Vagina (tissue), 2 donors: ENCODE results near the gene RAET1L. TPM values are rescaled to one million over a fixed set of nuclear protein-coding genes. Genes with fewer than 3 reads are reported as not detected.
"Not testable (repeated sequence)": the region's sequence is repeated elsewhere in the genome, so short reads cannot be mapped to it uniquely, and the experiment has no call there.

Experiments
- DNase-seq, 2 donors: peaks; one replicate each; pipeline ENCODE4 v3.0.0-alpha.2; 2017; ENCODE audit errors: extremely low spot score in 2 of 2
- H3K27ac ChIP-seq: fragments of 200-600 bp; sonication (generic); one replicate; pipeline ENCODE4 v1.5.1; 2019
- H3K27me3 ChIP-seq: fragments of 200-600 bp; sonication (generic); one replicate; pipeline ENCODE4 v1.5.1; 2019
- H3K36me3 ChIP-seq, 2 donors: fragments of 200-600 bp; sonication (generic); one replicate each; pipeline ENCODE4 v1.5.1; 2017 to 2019
- H3K4me1 ChIP-seq: fragments of 200-600 bp; sonication (generic); one replicate; pipeline ENCODE4 v1.5.1; 2019
- H3K4me3 ChIP-seq, 2 donors: fragments of 200-600 bp; sonication (generic); 1 replicate in 1 of 2; 2 replicates in 1 of 2; pipeline ENCODE4 v1.5.1; 2016 to 2019
- H3K9me3 ChIP-seq: fragments of 200-600 bp; sonication (generic); one replicate; pipeline ENCODE4 v1.5.1; 2019
- POLR2A ChIP-seq, 2 donors: fragments of 450-650 bp; IDR thresholded peaks; one replicate each; pipeline ENCODE4 v1.6.1; 2017; ENCODE audit warnings: antibody characterized with exemption in 2 of 2, mild to moderate bottlenecking in 2 of 2, moderate library complexity in 2 of 2
- POLR2AphosphoS5 ChIP-seq, 2 donors: sonication (generic); formaldehyde crosslinking; IDR thresholded peaks; one replicate each; pipeline ENCODE4 v1.9.0; 2017; ENCODE audit warnings: antibody characterized with exemption in 2 of 2, mild to moderate bottlenecking in 2 of 2, low read depth in 1 of 2; ENCODE audit not compliant: insufficient read depth in 1 of 2
- intact Hi-C: fragments of 100-400 bp; cut with DNase I; formaldehyde crosslinking; loops from one replicate; pipeline ENCODE4 v1.15.1; 2023
- total RNA-seq: library from RNA; depleted of rRNA; stranded (reverse); fragments of >200 nt; gene quantifications from one replicate; pipeline ENCODE4 v1.2.3, GENCODE V29; 2016
- TF ChIP-seq, protein P1 (sequence below), 3 experiments: fragments of 450-650 bp in 2 of 3; fragments of 200-600 bp in 1 of 3; sonication (generic) in 1 of 3; IDR thresholded peaks; one replicate each; pipeline ENCODE4 v1.5.1; 2017 to 2019; ENCODE audit warnings: antibody characterized with exemption in 3 of 3, mild to moderate bottlenecking in 2 of 3, moderate library complexity in 2 of 3

Gene RAET1L
- total RNA-seq, 1 donor from 2014 or later, result 8.3 TPM

DNA sequence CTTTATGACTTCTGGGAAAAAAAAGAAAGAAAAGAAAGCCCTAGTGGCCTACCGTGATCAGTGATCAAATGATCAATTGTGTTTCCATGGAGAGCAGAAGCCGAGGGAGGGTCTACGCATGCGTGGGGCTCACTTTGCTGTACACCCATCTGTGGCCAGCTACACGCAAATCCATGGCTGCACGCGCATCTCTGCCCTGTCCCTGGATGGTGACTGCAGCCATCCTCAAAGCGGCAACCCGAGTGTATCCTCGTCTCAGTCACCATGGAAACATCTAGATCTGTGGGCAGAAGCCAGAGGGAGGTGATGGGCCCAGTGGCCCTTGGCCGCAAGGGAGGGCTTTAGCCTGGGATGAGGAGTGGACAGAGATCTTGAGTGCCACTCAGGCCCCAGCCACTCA is 44.4 kb upstream of the RAET1L start:
- intact Hi-C loops, result loop anchor here (10.0 kb wide), 1 partner anchor 265 kb away; no protein-coding TSS in a partner anchor
- Histone ChIP-seq H3K4me3 (no peak overlapping the region), H3K27me3 (no peaks in the 10 kb centered on the region), H3K9me3 (no peaks in the 10 kb centered on the region), H3K27ac (no peak overlapping the region), H3K4me1 (peaks cover 9% of the 10 kb centered on the region), H3K36me3 (no peaks in the 10 kb centered on the region)
- DNase-seq, result no peak
- TF ChIP-seq POLR2A (IDR thresholded peaks at IDR 0.05) (no peak), POLR2AphosphoS5 (IDR thresholded peaks at IDR 0.05; ENCODE audit: insufficient read depth in 1 of 2, low read depth in 1 of 2) (no peak)
- TF ChIP-seq, protein P1, sequence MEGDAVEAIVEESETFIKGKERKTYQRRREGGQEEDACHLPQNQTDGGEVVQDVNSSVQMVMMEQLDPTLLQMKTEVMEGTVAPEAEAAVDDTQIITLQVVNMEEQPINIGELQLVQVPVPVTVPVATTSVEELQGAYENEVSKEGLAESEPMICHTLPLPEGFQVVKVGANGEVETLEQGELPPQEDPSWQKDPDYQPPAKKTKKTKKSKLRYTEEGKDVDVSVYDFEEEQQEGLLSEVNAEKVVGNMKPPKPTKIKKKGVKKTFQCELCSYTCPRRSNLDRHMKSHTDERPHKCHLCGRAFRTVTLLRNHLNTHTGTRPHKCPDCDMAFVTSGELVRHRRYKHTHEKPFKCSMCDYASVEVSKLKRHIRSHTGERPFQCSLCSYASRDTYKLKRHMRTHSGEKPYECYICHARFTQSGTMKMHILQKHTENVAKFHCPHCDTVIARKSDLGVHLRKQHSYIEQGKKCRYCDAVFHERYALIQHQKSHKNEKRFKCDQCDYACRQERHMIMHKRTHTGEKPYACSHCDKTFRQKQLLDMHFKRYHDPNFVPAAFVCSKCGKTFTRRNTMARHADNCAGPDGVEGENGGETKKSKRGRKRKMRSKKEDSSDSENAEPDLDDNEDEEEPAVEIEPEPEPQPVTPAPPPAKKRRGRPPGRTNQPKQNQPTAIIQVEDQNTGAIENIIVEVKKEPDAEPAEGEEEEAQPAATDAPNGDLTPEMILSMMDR (IDR thresholded peaks at IDR 0.05), result no peak

DNA sequence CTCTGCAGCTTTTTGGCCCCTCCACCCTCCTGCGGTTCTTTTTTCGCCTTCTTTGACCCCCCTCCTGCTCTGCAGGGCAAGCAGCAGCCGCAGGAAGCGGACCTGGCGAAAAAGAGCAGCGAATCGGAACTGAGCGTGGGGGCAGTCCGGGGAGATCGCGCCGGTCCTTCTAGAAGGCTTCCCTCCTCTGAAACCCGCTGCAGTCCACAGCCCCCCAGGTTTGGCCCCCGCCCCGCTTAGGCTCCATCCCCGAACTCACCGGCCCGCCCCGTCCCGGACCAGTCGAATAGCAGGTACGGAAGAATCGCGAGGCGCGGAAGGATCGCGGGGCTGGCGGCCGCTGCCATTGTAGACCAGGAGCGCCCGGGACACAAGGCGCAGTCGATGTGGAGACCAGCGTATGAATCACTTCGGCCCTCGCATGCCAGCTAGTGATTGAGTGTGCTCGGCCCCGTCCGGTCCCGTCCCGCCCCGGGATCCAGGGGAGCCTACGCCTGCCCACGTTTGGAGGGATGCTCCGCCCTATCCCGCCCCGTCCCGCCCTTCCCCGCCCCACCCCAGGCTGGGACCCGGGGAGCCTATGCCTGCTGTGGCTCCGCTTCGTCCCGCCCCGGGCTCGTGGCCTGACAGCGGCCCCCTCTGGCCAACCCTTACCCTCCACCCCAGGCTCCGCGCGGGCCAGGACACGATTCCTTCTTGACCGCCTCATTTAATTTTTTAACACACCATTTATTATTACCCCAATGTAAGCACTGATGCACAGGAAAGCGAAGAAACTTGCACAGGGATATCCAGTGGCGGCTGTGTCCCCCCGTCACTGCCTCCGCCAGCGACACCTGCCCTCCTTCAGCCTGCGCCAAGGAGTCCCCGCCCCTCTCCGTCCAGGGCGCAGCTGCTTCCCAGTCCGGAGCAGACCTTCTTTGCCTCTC is 43.7 kb upstream of the RAET1L start, which contains the start of gene ULBP3:
TSS of gene ULBP3 (minus strand) at position 402 of the 929 bp plus-strand sequence. CDS start at position 347, 55 bp downstream.
- TF ChIP-seq POLR2AphosphoS5 (IDR thresholded peaks at IDR 0.05; ENCODE audit: insufficient read depth in 1 of 2, low read depth in 1 of 2), result peak in 1 of 2 donors; percentile 80
- TF ChIP-seq POLR2A (IDR thresholded peaks at IDR 0.05), result peak in 1 of 2 donors; percentile 49
- TF ChIP-seq, protein P1 (IDR thresholded peaks at IDR 0.05), result peak in 2 of 3 experiments; percentile 29 to 51
- Histone ChIP-seq H3K36me3 (no peaks in the 10 kb centered on the region), H3K27ac (peak within 1 kb of the TSS; percentile 58), H3K4me1 (peaks cover 9% of the 10 kb centered on the region), H3K9me3 (no peaks in the 10 kb centered on the region), H3K27me3 (no peaks in the 10 kb centered on the region), H3K4me3 (peak within 1 kb of the TSS; percentile 73 to 84)
- DNase-seq, result no peak
- intact Hi-C loops, result no loop called here

DNA sequence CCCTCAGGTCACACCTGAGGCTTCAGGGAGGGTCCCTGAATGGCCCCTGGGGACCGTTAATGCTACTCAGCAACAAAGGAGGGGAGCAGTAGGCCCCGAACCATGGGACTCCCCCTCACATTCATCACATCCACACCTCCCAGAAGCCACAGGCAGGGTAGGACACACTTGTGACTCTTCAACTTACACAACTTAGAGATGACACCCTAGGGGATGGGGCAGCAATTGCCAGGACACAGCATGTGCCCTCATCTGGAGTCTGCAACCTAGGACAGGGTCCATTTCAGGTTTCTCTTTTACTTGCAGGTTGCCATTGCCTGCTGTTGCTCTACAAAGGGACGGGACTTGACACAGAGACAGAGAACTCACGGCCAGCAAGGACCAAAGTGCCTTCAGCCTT is 42.8 kb upstream of the RAET1L start:
- Histone ChIP-seq H3K4me3 (peak overlapping the region; percentile 73 to 84), H3K9me3 (no peaks in the 10 kb centered on the region), H3K27me3 (no peaks in the 10 kb centered on the region), H3K36me3 (no peaks in the 10 kb centered on the region), H3K27ac (no peak overlapping the region), H3K4me1 (peaks cover 9% of the 10 kb centered on the region)
- no peak for DNase-seq
- intact Hi-C loops, result no loop called here
- TF ChIP-seq, protein P1 (IDR thresholded peaks at IDR 0.05), result no peak
- TF ChIP-seq POLR2A (IDR thresholded peaks at IDR 0.05), result no peak
- no peak for TF ChIP-seq POLR2AphosphoS5 (IDR thresholded peaks at IDR 0.05; ENCODE audit: insufficient read depth in 1 of 2, low read depth in 1 of 2)

DNA sequence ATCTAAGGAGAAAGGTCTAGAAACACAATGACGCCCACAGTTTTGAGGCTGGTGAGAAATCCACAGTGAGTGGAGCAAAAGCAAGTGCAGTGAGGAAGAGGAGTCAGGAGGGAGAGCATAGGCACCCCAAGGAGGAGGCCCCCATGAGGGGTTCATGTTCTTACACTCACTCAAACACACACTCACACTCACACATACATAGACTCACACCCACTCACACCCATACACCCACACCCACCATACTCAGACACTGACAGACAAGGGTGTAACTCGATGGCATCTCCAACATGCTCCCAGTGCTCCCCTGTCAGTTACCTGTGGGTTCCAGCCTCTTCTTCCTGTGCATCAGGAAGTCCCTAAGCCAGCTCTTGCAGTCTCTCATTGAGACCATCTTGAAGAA is 39.8 kb upstream of the RAET1L start:
- no peaks in the 10 kb centered on the region for H3K9me3 ChIP-seq
- H3K36me3 ChIP-seq, result no peaks in the 10 kb centered on the region
- peaks cover 9% of the 10 kb centered on the region for H3K4me1 ChIP-seq
- no peak overlapping the region for H3K4me3 ChIP-seq
- TF ChIP-seq POLR2AphosphoS5 (IDR thresholded peaks at IDR 0.05; ENCODE audit: insufficient read depth in 1 of 2, low read depth in 1 of 2) (no peak), POLR2A (IDR thresholded peaks at IDR 0.05) (no peak)
- TF ChIP-seq, protein P1 (IDR thresholded peaks at IDR 0.05), result no peak
- no peak for DNase-seq
- no peak overlapping the region for H3K27ac ChIP-seq
- no peaks in the 10 kb centered on the region for H3K27me3 ChIP-seq
- intact Hi-C loops, result no loop called here

DNA sequence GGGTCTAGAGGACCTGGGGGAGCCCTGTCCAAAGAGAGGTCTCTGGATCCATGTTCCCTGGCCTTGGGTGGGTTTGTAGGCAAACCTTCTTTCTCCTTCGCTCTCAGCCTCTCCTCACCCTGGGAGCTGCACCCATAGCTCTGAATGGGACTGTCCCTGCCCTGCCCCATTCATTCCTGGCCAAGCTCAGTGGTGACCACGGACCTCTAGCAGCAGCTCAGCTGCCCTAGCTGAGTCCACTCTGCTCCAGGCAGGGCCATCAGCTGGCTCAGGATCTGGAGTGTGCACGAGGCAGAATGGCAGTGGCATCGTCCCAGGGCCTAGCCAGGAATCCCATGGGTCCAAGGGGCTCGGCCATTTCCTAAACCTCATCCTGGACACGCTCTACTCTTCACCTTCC is 38.3 kb upstream of the RAET1L start:
- no peak for DNase-seq
- Histone ChIP-seq H3K4me1 (peaks cover 8% of the 10 kb centered on the region), H3K27ac (no peak overlapping the region), H3K36me3 (no peaks in the 10 kb centered on the region), H3K4me3 (no peak overlapping the region), H3K9me3 (no peaks in the 10 kb centered on the region), H3K27me3 (no peaks in the 10 kb centered on the region)
- intact Hi-C loops, result no loop called here
- TF ChIP-seq, protein P1 (IDR thresholded peaks at IDR 0.05), result no peak
- TF ChIP-seq POLR2A (IDR thresholded peaks at IDR 0.05) (no peak), POLR2AphosphoS5 (IDR thresholded peaks at IDR 0.05; ENCODE audit: insufficient read depth in 1 of 2, low read depth in 1 of 2) (no peak)

DNA sequence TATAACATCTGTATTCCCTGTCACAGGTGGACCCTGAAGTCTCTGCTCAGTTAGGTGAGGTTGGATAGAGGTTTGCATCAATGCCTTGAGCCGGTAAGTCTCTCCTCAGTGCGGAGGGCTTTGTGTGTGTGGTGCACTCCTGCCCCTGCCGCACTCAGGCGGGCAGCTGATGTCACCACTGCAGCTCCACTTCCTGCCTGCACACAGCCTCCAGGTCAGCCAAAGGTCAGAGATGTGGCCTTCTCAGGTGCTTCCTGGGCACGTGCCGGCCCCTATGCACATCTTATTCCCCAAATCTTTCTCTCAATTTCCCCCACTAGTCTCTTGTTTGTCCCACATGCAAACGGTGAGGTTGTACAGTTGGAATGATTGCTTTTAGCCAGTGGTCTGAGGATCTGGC is 34.6 kb upstream of the RAET1L start:
- H3K9me3 ChIP-seq, DNase-seq, H3K27ac ChIP-seq, H3K36me3 ChIP-seq, H3K4me1 ChIP-seq, intact Hi-C loops, H3K4me3 ChIP-seq, H3K27me3 ChIP-seq: not testable (repeated sequence)
